Activated naive CD8-positive, alpha-beta T cell treated with anti-CD3 and anti-CD28 coated beads for 36 hours (primary cell): Measurements from ENCODE around the gene TM4SF4. TPM values are rescaled to one million over a fixed set of nuclear protein-coding genes. Genes with fewer than 3 reads are reported as not detected.

Source experiments
- DNase-seq: peaks from one replicate; pipeline ENCODE4 v3.0.0; 2021
- H3K27ac Mint-ChIP-seq: one replicate; pipeline ENCODE4 v1.8.0; 2022; ENCODE audit warnings: mild to moderate bottlenecking, moderate library complexity, mixed read lengths
- H3K27me3 Mint-ChIP-seq: one replicate; pipeline ENCODE4 v1.8.0; 2022; ENCODE audit warnings: mild to moderate bottlenecking, mixed read lengths
- H3K36me3 Mint-ChIP-seq: one replicate; pipeline ENCODE4 v1.8.0; 2021; ENCODE audit warnings: mild to moderate bottlenecking, mixed read lengths
- H3K4me1 Mint-ChIP-seq: one replicate; pipeline ENCODE4 v1.8.0; 2021; ENCODE audit warnings: mixed read lengths
- H3K4me3 Mint-ChIP-seq: one replicate; pipeline ENCODE4 v1.8.0; 2022; ENCODE audit warnings: mild to moderate bottlenecking, moderate library complexity, mixed read lengths
- H3K9me3 Mint-ChIP-seq: one replicate; pipeline ENCODE4 v1.8.0; 2022; ENCODE audit warnings: mixed read lengths
- total RNA-seq, 2 experiments: library from RNA; stranded (reverse); gene quantifications; one replicate each; pipeline ENCODE4 v1.2.3, GENCODE V29; 2021

TM4SF4 gene
- total RNA-seq, 2 experiments from 2014 or later: not detected

DNA sequence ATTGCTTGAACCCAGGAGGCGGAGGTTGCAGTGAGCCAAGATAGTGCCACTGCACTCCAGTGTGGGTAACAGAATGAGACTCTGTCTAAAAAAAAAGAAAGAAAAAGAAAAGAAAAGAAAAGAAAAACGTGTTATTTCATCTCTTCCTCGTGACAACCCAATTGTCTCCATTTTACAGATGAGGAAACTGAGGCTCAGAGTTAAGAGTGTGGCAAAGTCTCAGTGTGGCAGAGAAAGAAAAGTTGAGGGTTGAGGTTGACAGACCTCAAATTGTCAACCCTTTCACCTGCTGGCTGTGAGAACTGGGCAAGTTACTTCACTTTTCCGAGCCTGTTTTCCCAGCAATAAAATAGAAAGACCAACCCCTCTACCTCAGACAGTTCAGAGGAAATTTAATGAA lies 59.6 kb downstream of the TM4SF4 start:
- H3K4me3 Mint-ChIP-seq: no peak overlapping the region
- no peaks in the 10 kb centered on the region for H3K9me3 Mint-ChIP-seq
- H3K4me1 Mint-ChIP-seq: peaks cover 6% of the 10 kb centered on the region
- no peaks in the 10 kb centered on the region for H3K27me3 Mint-ChIP-seq
- no peak overlapping the region for H3K27ac Mint-ChIP-seq
- DNase-seq: no peak
- H3K36me3 Mint-ChIP-seq: no peaks in the 10 kb centered on the region

- Mint-ChIP-seq H3K27me3 (no peaks in the 10 kb centered on the region), H3K36me3 (no peaks in the 10 kb centered on the region), H3K27ac (no peak overlapping the region), H3K4me3 (no peak overlapping the region), H3K9me3 (no peaks in the 10 kb centered on the region), H3K4me1 (peaks cover 6% of the 10 kb centered on the region)
- no peak for DNase-seq
Measured at GRCh38 chr3:149534671-149535332, 60.3 kb downstream of the TM4SF4 start.

DNA sequence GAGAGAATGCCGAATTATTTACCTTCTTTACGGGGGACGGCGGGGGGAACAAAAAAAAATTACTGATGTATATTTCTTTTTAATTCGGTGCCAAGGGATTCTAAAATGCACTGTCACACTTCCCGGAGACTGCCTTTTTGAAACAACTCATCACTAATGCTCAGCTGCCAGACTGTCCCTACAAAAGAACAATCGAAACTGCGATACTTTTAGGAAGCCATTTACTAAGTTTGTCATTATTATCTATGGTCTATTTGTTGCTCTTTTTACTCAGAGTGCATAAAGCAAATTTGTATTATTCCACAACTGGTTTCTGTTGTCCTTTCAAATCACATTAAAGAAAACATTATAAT lies 60.8 kb downstream of the TM4SF4 start:
- no peak overlapping the region for H3K27ac Mint-ChIP-seq
- H3K4me3 Mint-ChIP-seq: no peak overlapping the region
- no peak for DNase-seq
- peaks cover 6% of the 10 kb centered on the region for H3K4me1 Mint-ChIP-seq
- no peaks in the 10 kb centered on the region for H3K36me3 Mint-ChIP-seq
- no peaks in the 10 kb centered on the region for H3K9me3 Mint-ChIP-seq
- no peaks in the 10 kb centered on the region for H3K27me3 Mint-ChIP-seq

GRCh38 chr3:149536429-149536828 lies 61.9 kb downstream of the TM4SF4 start:
- Mint-ChIP-seq H3K36me3 (no peaks in the 10 kb centered on the region), H3K9me3 (no peaks in the 10 kb centered on the region), H3K27me3 (no peaks in the 10 kb centered on the region), H3K4me3 (no peak overlapping the region), H3K4me1 (peaks cover 6% of the 10 kb centered on the region), H3K27ac (no peak overlapping the region)
- no peak for DNase-seq

DNA sequence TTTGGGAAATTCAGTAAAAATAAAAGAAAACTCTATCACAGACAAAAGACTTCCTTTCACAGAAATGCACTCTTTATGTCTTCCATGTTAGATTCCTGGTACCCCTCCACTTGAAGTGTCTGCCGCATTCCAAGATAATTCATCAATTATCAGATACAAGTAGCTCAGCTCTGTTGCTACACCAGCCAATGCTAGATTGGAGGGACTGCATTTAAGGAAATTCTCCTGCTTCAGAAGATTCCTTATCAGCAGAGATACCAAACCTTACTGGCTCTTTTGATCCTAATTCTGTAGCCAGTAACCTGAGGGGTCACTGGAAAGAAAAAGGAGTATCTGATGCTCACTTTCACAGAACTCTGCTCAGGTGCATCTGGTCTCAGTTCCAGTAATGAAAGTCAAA lies 63.9 kb downstream of the TM4SF4 start:
- no peak for DNase-seq
- Mint-ChIP-seq H3K4me3 (no peak overlapping the region), H3K27ac (no peak overlapping the region), H3K27me3 (no peaks in the 10 kb centered on the region), H3K9me3 (no peaks in the 10 kb centered on the region), H3K4me1 (no peaks in the 10 kb centered on the region), H3K36me3 (no peaks in the 10 kb centered on the region)

- no peak overlapping the region for H3K27ac Mint-ChIP-seq
- H3K9me3 Mint-ChIP-seq: no peaks in the 10 kb centered on the region
Measured at GRCh38 chr3:149541091-149541491, 66.6 kb downstream of the TM4SF4 start.

GRCh38 chr3:149542375-149543312 lies 68.1 kb downstream of the TM4SF4 start:
- Mint-ChIP-seq H3K4me1 (no peaks in the 10 kb centered on the region), H3K4me3 (no peak overlapping the region), H3K27me3 (peaks cover 8% of the 10 kb centered on the region), H3K36me3 (no peaks in the 10 kb centered on the region), H3K9me3 (no peaks in the 10 kb centered on the region), H3K27ac (no peak overlapping the region)
- no peak for DNase-seq

More at GRCh38 chr3:149541091-149541491, 66.6 kb downstream of the TM4SF4 start:
- DNase-seq: no peak
- Mint-ChIP-seq H3K4me1 (no peaks in the 10 kb centered on the region), H3K4me3 (no peak overlapping the region), H3K36me3 (no peaks in the 10 kb centered on the region), H3K27me3 (peaks cover 4% of the 10 kb centered on the region)

DNA sequence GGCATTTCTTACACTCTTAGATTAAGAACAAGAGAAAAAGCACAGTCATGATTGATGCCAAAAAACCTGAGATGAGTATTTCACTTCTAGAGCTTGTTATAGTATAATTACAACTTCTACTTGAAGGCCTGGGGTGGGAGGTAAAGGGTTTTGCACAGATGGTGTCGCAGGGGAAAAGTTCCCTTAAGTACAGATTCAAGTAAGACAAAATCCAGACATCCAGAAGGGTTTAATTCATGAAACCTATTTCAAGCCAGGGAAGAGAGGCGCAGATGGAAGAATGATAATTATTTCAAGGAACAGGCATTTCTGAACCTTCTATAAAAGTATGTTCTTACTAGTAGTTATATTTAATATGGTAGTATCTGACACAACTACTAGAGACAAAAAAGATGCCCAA lies 70.6 kb downstream of the TM4SF4 start:
- no peaks in the 10 kb centered on the region for H3K36me3 Mint-ChIP-seq
- H3K9me3 Mint-ChIP-seq: no peaks in the 10 kb centered on the region
- H3K4me1 Mint-ChIP-seq: no peaks in the 10 kb centered on the region
- H3K4me3 Mint-ChIP-seq: no peak overlapping the region
- DNase-seq: no peak
- H3K27me3 Mint-ChIP-seq: peaks cover 13% of the 10 kb centered on the region
- H3K27ac Mint-ChIP-seq: no peak overlapping the region

DNA sequence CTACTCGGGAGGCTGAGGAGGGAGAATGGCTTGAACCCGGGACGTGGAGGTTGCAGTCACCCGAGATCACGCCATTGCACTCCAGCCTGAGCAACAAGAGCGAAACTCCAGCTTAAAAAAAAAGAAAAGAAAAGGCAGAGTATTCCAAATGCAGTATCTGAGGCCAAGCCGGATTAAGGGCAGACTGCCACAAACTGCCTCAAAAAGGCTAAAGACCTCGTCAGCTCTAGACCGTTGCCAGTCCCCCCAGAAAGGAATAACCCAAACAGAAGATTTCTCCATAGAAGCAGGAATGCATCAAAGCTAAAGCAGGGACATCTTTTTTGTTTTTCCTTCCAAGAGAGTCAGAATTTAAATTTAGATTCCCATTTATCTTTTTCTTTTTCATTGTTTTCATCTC lies 72.9 kb downstream of the TM4SF4 start:
- H3K36me3 Mint-ChIP-seq: no peaks in the 10 kb centered on the region
- H3K27me3 Mint-ChIP-seq: peaks cover 16% of the 10 kb centered on the region
- no peak overlapping the region for H3K4me3 Mint-ChIP-seq
- no peaks in the 10 kb centered on the region for H3K9me3 Mint-ChIP-seq
- H3K27ac Mint-ChIP-seq: no peak overlapping the region
- no peak for DNase-seq
- H3K4me1 Mint-ChIP-seq: no peaks in the 10 kb centered on the region

DNA sequence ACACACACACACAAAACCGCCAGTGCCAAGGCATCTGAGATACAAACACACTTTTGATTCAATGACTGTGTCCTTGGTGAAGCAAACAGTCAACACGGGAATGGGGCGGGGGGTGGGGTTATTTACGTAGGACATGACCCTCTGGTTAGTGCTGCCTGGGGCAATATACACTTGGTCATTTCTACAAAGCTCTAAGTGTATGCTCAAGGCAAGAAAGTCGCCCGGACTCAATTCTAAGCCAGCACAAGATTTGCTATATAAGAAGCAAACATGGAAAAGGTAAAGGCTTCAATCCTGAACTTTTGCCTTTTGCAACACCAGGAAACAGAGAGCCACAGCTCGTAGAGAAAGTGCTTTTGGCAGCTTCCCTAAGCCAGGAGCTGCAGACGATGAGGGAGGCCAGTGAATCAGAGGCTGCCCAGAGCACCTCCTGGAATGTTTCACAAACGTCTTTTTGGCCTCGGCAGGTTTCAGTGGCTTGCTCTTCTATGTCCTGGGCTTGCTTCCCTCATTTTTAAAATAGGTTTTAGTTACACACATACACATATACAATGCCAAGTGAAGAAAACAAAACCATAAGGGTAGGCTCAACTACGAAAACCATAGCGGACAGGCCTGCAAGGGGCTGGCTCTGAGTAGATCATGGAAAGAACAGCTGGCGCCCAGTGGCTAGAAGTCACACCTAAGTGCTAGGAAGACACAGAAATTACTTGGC lies 73.6 kb downstream of the TM4SF4 start:
- no peak overlapping the region for H3K27ac Mint-ChIP-seq
- H3K4me3 Mint-ChIP-seq: no peak overlapping the region
- H3K27me3 Mint-ChIP-seq: peaks cover 16% of the 10 kb centered on the region
- no peaks in the 10 kb centered on the region for H3K36me3 Mint-ChIP-seq
- no peaks in the 10 kb centered on the region for H3K9me3 Mint-ChIP-seq
- H3K4me1 Mint-ChIP-seq: no peaks in the 10 kb centered on the region
- DNase-seq: no peak

DNA sequence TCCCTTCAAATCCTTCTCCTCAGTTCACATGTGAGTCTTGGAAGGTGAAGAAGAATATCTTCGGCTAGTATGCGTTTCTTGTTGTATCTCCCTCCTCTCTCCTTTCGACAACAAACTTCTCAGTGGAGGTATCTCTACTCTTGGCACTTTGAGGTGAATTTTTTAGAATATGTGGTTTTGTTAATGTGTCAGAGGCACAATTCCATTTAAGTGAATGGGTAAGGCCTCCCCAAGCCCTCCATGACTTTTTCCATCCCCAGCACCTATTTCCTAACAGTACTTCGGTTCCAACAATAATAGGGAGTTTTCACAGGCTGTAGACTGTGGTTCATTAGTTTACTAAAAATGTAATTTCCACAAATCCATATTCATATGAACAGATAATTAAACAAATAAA lies 74.2 kb downstream of the TM4SF4 start:
- Mint-ChIP-seq H3K27ac (no peak overlapping the region), H3K9me3 (no peaks in the 10 kb centered on the region), H3K27me3 (peaks cover 16% of the 10 kb centered on the region), H3K4me3 (no peak overlapping the region), H3K36me3 (no peaks in the 10 kb centered on the region), H3K4me1 (no peaks in the 10 kb centered on the region)
- DNase-seq: no peak

- H3K4me3 Mint-ChIP-seq: no peak overlapping the region
- no peaks in the 10 kb centered on the region for H3K36me3 Mint-ChIP-seq
- H3K9me3 Mint-ChIP-seq: no peaks in the 10 kb centered on the region
- H3K27ac Mint-ChIP-seq: no peak overlapping the region
- H3K4me1 Mint-ChIP-seq: no peaks in the 10 kb centered on the region
- no peak for DNase-seq
- peaks cover 12% of the 10 kb centered on the region for H3K27me3 Mint-ChIP-seq
Measured at GRCh38 chr3:149551500-149551899, 77.0 kb downstream of the TM4SF4 start.

- H3K4me1 Mint-ChIP-seq: no peaks in the 10 kb centered on the region
- no peak for DNase-seq
- H3K27ac Mint-ChIP-seq: no peak overlapping the region
- no peak overlapping the region for H3K4me3 Mint-ChIP-seq
- H3K27me3 Mint-ChIP-seq: peaks cover 8% of the 10 kb centered on the region
- no peaks in the 10 kb centered on the region for H3K36me3 Mint-ChIP-seq
- no peaks in the 10 kb centered on the region for H3K9me3 Mint-ChIP-seq
Measured at GRCh38 chr3:149552700-149553099, 78.2 kb downstream of the TM4SF4 start.
